HepG2 (cell line): ENCODE data around the gene PRKCZ. TPM values are rescaled to one million over a fixed set of nuclear protein-coding genes. Genes with fewer than 3 reads are reported as not detected.

ENCODE experiments used
- CREB1 ChIP-seq, 2 experiments: fragments of 450-650 bp in 1 of 2; IDR thresholded peaks; 2 replicates each; pipeline ENCODE4 v1.6.1; 2016 to 2017; ENCODE audit warnings: control low read depth in 1 of 2, mild to moderate bottlenecking in 1 of 2, missing compliant biosample characterization in 1 of 2, missing genetic modification characterization in 1 of 2
- GMEB1 ChIP-seq: sonication (generic); formaldehyde crosslinking; IDR thresholded peaks from 2 replicates; pipeline ENCODE4 v1.5.1; 2020; ENCODE audit warnings: missing genetic modification reagents, mild to moderate bottlenecking, borderline replicate concordance
- KDM2A ChIP-seq: sonication (generic); formaldehyde crosslinking; IDR thresholded peaks from 2 replicates; pipeline ENCODE4 v1.4.0; 2020; ENCODE audit warnings: low read depth, missing genetic modification reagents, borderline replicate concordance
- MNT ChIP-seq: fragments of 450-650 bp; IDR thresholded peaks from 2 replicates; pipeline ENCODE4 v1.6.1; 2016
- MXI1 ChIP-seq: IDR thresholded peaks from 3 replicates; pipeline ENCODE4 v1.6.1; 2012; ENCODE audit warnings: low read depth, low read length, inconsistent platforms, borderline replicate concordance
- NR2C2 ChIP-seq: sonication (generic); formaldehyde crosslinking; IDR thresholded peaks from 2 replicates; pipeline ENCODE4 v1.4.0; 2020; ENCODE audit warnings: missing genetic modification reagents, mild to moderate bottlenecking, moderate library complexity, borderline replicate concordance
- REPIN1 ChIP-seq: sonication (generic); formaldehyde crosslinking; IDR thresholded peaks from 2 replicates; pipeline ENCODE4 v1.8.0; 2022; ENCODE audit warnings: missing genetic modification reagents, low read depth, mild to moderate bottlenecking, borderline replicate concordance
- RFXAP ChIP-seq: sonication (generic); formaldehyde crosslinking; IDR thresholded peaks from 2 replicates; pipeline ENCODE4 v1.4.0; 2020; ENCODE audit warnings: missing genetic modification reagents, borderline replicate concordance
- SAP130 ChIP-seq: IDR thresholded peaks from 2 replicates; pipeline ENCODE4 v1.6.1; 2016; ENCODE audit warnings: low read depth
- SIX4 ChIP-seq: sonication (generic); formaldehyde crosslinking; IDR thresholded peaks from 2 replicates; pipeline ENCODE4 v1.4.0; 2020; ENCODE audit warnings: missing genetic modification reagents
- SOX13 ChIP-seq, 3 experiments: fragments of 450-650 bp in 1 of 3; sonication (generic) in 1 of 3; formaldehyde crosslinking in 1 of 3; IDR thresholded peaks in 2 of 3; conservative IDR thresholded peaks in 1 of 3; 2 replicates each; pipeline versions ENCODE4 v1.5.0 to v1.6.1; 2016 to 2020; ENCODE audit warnings: antibody characterized with exemption in 1 of 3, mild to moderate bottlenecking in 1 of 3, missing compliant biosample characterization in 1 of 3, missing genetic modification reagents in 1 of 3, moderate library complexity in 1 of 3
- SOX6 ChIP-seq, 2 experiments: fragments of 450-650 bp in 1 of 2; sonication (generic) in 1 of 2; formaldehyde crosslinking in 1 of 2; IDR thresholded peaks; 2 replicates each; pipeline versions ENCODE4 v1.4.0 to v1.6.1; 2017 to 2020; ENCODE audit warnings: antibody characterized with exemption in 1 of 2, mild to moderate bottlenecking in 1 of 2, missing genetic modification reagents in 1 of 2
- TCF7L2 ChIP-seq: IDR thresholded peaks from 2 replicates; pipeline ENCODE4 v1.6.1; 2011; ENCODE audit warnings: mild to moderate bottlenecking, low read depth, low read length, moderate library complexity
- ZBTB14 ChIP-seq: sonication (generic); formaldehyde crosslinking; IDR thresholded peaks from 2 replicates; pipeline ENCODE4 v1.4.0; 2020; ENCODE audit warnings: missing genetic modification reagents
- ZNF205 ChIP-seq: IDR thresholded peaks from 2 replicates; pipeline ENCODE4 v1.6.1; 2018; ENCODE audit warnings: missing biosample characterization, missing genetic modification reagents
- ZNF34 ChIP-seq: sonication (generic); formaldehyde crosslinking; IDR thresholded peaks from 2 replicates; pipeline ENCODE4 v1.4.0; 2020; ENCODE audit warnings: mild to moderate bottlenecking, missing genetic modification reagents, borderline replicate concordance
- ZNF549 ChIP-seq: sonication (generic); formaldehyde crosslinking; IDR thresholded peaks from 2 replicates; pipeline ENCODE4 v1.5.0; 2020; ENCODE audit warnings: missing genetic modification reagents
- ZNF574 ChIP-seq: sonication (generic); formaldehyde crosslinking; IDR thresholded peaks from 2 replicates; pipeline ENCODE4 v1.4.0; 2020; ENCODE audit warnings: missing genetic modification reagents
- ZNF670 ChIP-seq: sonication (generic); formaldehyde crosslinking; IDR thresholded peaks from 2 replicates; pipeline ENCODE4 v1.8.0; 2022; ENCODE audit warnings: mild to moderate bottlenecking, missing genetic modification reagents, borderline replicate concordance
- ZNF850 ChIP-seq: sonication (generic); formaldehyde crosslinking; conservative IDR thresholded peaks from 2 replicates; pipeline ENCODE4 v1.9.0; 2021; ENCODE audit warnings: mild to moderate bottlenecking, missing genetic modification reagents
- ZSCAN20 ChIP-seq: sonication (generic); formaldehyde crosslinking; IDR thresholded peaks from 2 replicates; pipeline ENCODE4 v1.4.0; 2020; ENCODE audit warnings: missing genetic modification reagents, mild to moderate bottlenecking, borderline replicate concordance
- polyA plus RNA-seq, 8 experiments: library from polyadenylated mRNA; depleted of rRNA in 3 of 8; stranded (reverse) in 7 of 8; unstranded in 1 of 8; fragments of >200 nt; fragmentation: Illumina TruSeq in 4 of 8; extraction: Trizol in 4 of 8; gene quantifications; 2 replicates each; pipeline versions ENCODE4 v1.2.1 to v1.2.3, GENCODE V29; 2011 to 2016; ENCODE audit warnings: low read depth in 4 of 8, missing spikeins in 1 of 8, mixed read lengths in 1 of 8; ENCODE audit not compliant: insufficient read depth in 1 of 8
- total RNA-seq, 5 experiments: library from RNA; depleted of rRNA; stranded (reverse); fragments of >200 nt; fragmentation: Illumina TruSeq; extraction: Trizol; gene quantifications; 2 replicates each; pipeline ENCODE4 v1.2.3, GENCODE V29; 2016; ENCODE audit warnings: low read depth in 1 of 5

The PRKCZ gene
- total and polyA plus RNA-seq, 2 of the 13 experiments (the other 11 are each of a cell fraction or from before 2014, with no cell fraction given), result 34.7 to 85.2 TPM

- peak; percentile 25; the same call in 1 of the 2 replicates for TF ChIP-seq GMEB1
- TF ChIP-seq RFXAP (CRISPR knock-in tag), result 0 out of 2 replicates have a peak, but pooled peaks have one; percentile 29
- TF ChIP-seq ZNF205 (CRISPR knock-in tag), result no peak
- TF ChIP-seq REPIN1 (CRISPR knock-in tag), result no peak
- no peak for TF ChIP-seq SOX6 (IDR thresholded peaks at IDR 0.05)
- no peak for TF ChIP-seq SOX6 (CRISPR knock-in tag; IDR thresholded peaks at IDR 0.05)
- no peak for TF ChIP-seq MNT
- 0 out of 2 replicates have a peak, but pooled peaks have one; percentile 12 for TF ChIP-seq ZNF34 (CRISPR knock-in tag)
- no peak for TF ChIP-seq ZSCAN20 (CRISPR knock-in tag)
- no peak for TF ChIP-seq ZNF850 (CRISPR knock-in tag)
- TF ChIP-seq ZBTB14 (CRISPR knock-in tag), result no peak
- TF ChIP-seq TCF7L2, result no peak
- no peak for TF ChIP-seq ZNF670
- TF ChIP-seq NR2C2 (CRISPR knock-in tag), result 0 out of 2 replicates have a peak, but pooled peaks have one; percentile 25
- TF ChIP-seq SIX4 (CRISPR knock-in tag), result no peak
- no peak for TF ChIP-seq ZNF549 (CRISPR knock-in tag)
- peak; percentile 20; the same call in 1 of the 2 replicates for TF ChIP-seq ZNF574
- no peak for TF ChIP-seq SOX13 (IDR thresholded peaks at IDR 0.05)
- TF ChIP-seq SOX13 (CRISPR knock-in tag; conservative IDR thresholded peaks at IDR 0.05 in 1 of 2, IDR thresholded peaks at IDR 0.05 in 1 of 2), result 0 out of 4 replicates have a peak, but pooled peaks of 1 of the 2 experiments have one; percentile 9
- TF ChIP-seq CREB1 (IDR thresholded peaks at IDR 0.05), result no peak
- TF ChIP-seq CREB1 (CRISPR knock-in tag; IDR thresholded peaks at IDR 0.05), result no peak
- TF ChIP-seq KDM2A, result no peak; the same call in none of the 2 replicates
- no peak for TF ChIP-seq MXI1
- peak; percentile 52 for TF ChIP-seq SAP130 (CRISPR knock-in tag)
Measured at GRCh38 chr1:2206813-2207487, 156.7 kb downstream of the PRKCZ start (continued).
